ENCODE data around the gene RSBN1L.

RSBN1L gene

GRCh38 chr7:77664715-77665114, 31.5 kb upstream of the RSBN1L start:
- TF ChIP-seq ZNF384 (IDR thresholded peaks at IDR 0.05) (no peak), SP1 (IDR thresholded peaks at IDR 0.05) (no peak), HDGF (IDR thresholded peaks at IDR 0.05; ENCODE audit: borderline replicate concordance) (no peak), LEF1 (IDR thresholded peaks at IDR 0.05; ENCODE audit: borderline replicate concordance) (no peak), CTBP1 (IDR thresholded peaks at IDR 0.05; ENCODE audit: borderline replicate concordance) (no peak), NFRKB (IDR thresholded peaks at IDR 0.05) (no peak), FOXM1 (IDR thresholded peaks at IDR 0.05; ENCODE audit: borderline replicate concordance) (no peak), TARDBP (IDR thresholded peaks at IDR 0.05) (no peak), PKNOX1 (IDR thresholded peaks at IDR 0.05) (no peak)
- no peak for DNase-seq (ENCODE audit: extremely low spot score)
- ChIA-PET POLR2A (no interaction called here), CTCF (interaction anchor here (1.3 kb wide), 1 partner anchor 13 kb away, joined by 3 read pairs; no protein-coding TSS in a partner anchor)

GRCh38 chr7:77665161-77665560, 31.1 kb upstream of the RSBN1L start:
- POLR2A ChIA-PET = no interaction called here
- TF ChIP-seq SUZ12 (IDR thresholded peaks at IDR 0.05) = no peak
- TF ChIP-seq LEF1 (IDR thresholded peaks at IDR 0.05; ENCODE audit: borderline replicate concordance) = no peak
- no peak for TF ChIP-seq L3MBTL2 (conservative IDR thresholded peaks at IDR 0.05)
- no peak for TF ChIP-seq SP1 (IDR thresholded peaks at IDR 0.05)
- TF ChIP-seq CTBP1 (IDR thresholded peaks at IDR 0.05; ENCODE audit: borderline replicate concordance) = no peak
- CTCF ChIA-PET = interaction anchor here (0.6 to 1.3 kb wide), 2 partner anchors 14 to 109 kb away, joined by 3 to 4 read pairs; no protein-coding TSS in a partner anchor
- DNase-seq (ENCODE audit: extremely low spot score) = no peak

- ChIA-PET POLR2A (no interaction called here), CTCF (no interaction called here)
- TF ChIP-seq ZNF384 (IDR thresholded peaks at IDR 0.05) = no peak
- DNase-seq (ENCODE audit: extremely low spot score) = no peak
Measured at GRCh38 chr7:77667459-77668086, 28.7 kb upstream of the RSBN1L start.

GRCh38 chr7:77674878-77675277, 21.4 kb upstream of the RSBN1L start:
- CTCF ChIA-PET = interaction anchor here (0.6 to 0.7 kb wide), 2 partner anchors 16 to 23 kb away, joined by 3 read pairs; no protein-coding TSS in a partner anchor
- DNase-seq (ENCODE audit: extremely low spot score) = no peak
- POLR2A ChIA-PET = no interaction called here
- TF ChIP-seq FOXM1 (IDR thresholded peaks at IDR 0.05; ENCODE audit: borderline replicate concordance) = no peak
- TF ChIP-seq BHLHE40 (IDR thresholded peaks at IDR 0.05; ENCODE audit: borderline replicate concordance) = no peak
- TF ChIP-seq L3MBTL2 (conservative IDR thresholded peaks at IDR 0.05) = no peak
- TF ChIP-seq ARNT (IDR thresholded peaks at IDR 0.05) = no peak
- TF ChIP-seq SP1 (IDR thresholded peaks at IDR 0.05) = no peak
- no peak for TF ChIP-seq SUZ12 (IDR thresholded peaks at IDR 0.05)
- TF ChIP-seq PKNOX1 (IDR thresholded peaks at IDR 0.05) = no peak
- no peak for TF ChIP-seq NFRKB (IDR thresholded peaks at IDR 0.05)
- no peak for TF ChIP-seq FOXK2 (IDR thresholded peaks at IDR 0.05)
- TF ChIP-seq LEF1 (IDR thresholded peaks at IDR 0.05; ENCODE audit: borderline replicate concordance) = no peak
- no peak for TF ChIP-seq ZNF384 (IDR thresholded peaks at IDR 0.05)

- TF ChIP-seq FOXK2 (IDR thresholded peaks at IDR 0.05) (no peak), CTBP1 (IDR thresholded peaks at IDR 0.05; ENCODE audit: borderline replicate concordance) (no peak), ELF4 (IDR thresholded peaks at IDR 0.05) (no peak), FOXA1 (IDR thresholded peaks at IDR 0.05) (no peak), HDGF (IDR thresholded peaks at IDR 0.05; ENCODE audit: borderline replicate concordance) (no peak), FOXM1 (IDR thresholded peaks at IDR 0.05; ENCODE audit: borderline replicate concordance) (no peak), SUZ12 (IDR thresholded peaks at IDR 0.05) (no peak), ZNF384 (IDR thresholded peaks at IDR 0.05) (no peak), SP1 (IDR thresholded peaks at IDR 0.05) (no peak), ARNT (IDR thresholded peaks at IDR 0.05) (no peak), NFRKB (IDR thresholded peaks at IDR 0.05) (no peak), PKNOX1 (IDR thresholded peaks at IDR 0.05) (no peak), L3MBTL2 (conservative IDR thresholded peaks at IDR 0.05) (no peak), LEF1 (IDR thresholded peaks at IDR 0.05; ENCODE audit: borderline replicate concordance) (no peak), BHLHE40 (IDR thresholded peaks at IDR 0.05; ENCODE audit: borderline replicate concordance) (no peak), TARDBP (IDR thresholded peaks at IDR 0.05) (no peak)
- ChIA-PET POLR2A (no interaction called here), CTCF (no interaction called here)
- no peak for DNase-seq (ENCODE audit: extremely low spot score)
Measured at GRCh38 chr7:77679608-77680007, 16.7 kb upstream of the RSBN1L start.

- TF ChIP-seq LEF1 (IDR thresholded peaks at IDR 0.05; ENCODE audit: borderline replicate concordance) (no peak), NFRKB (IDR thresholded peaks at IDR 0.05) (no peak), ARNT (IDR thresholded peaks at IDR 0.05) (no peak), FOXA1 (IDR thresholded peaks at IDR 0.05) (no peak), L3MBTL2 (conservative IDR thresholded peaks at IDR 0.05) (no peak), CTBP1 (IDR thresholded peaks at IDR 0.05; ENCODE audit: borderline replicate concordance) (no peak), FOXK2 (IDR thresholded peaks at IDR 0.05) (no peak), ZNF384 (IDR thresholded peaks at IDR 0.05) (no peak)
- DNase-seq (ENCODE audit: extremely low spot score) = no peak
- ChIA-PET POLR2A (no interaction called here), CTCF (no interaction called here)
Measured at GRCh38 chr7:77680266-77680665, 16.0 kb upstream of the RSBN1L start.

GRCh38 chr7:77684030-77684429, 12.2 kb upstream of the RSBN1L start:
- ChIA-PET POLR2A (interaction anchor here (1.2 kb wide), 1 partner anchor 12 kb away, joined by 6 read pairs; no protein-coding TSS in a partner anchor), CTCF (no interaction called here)
- DNase-seq (ENCODE audit: extremely low spot score) = no peak
- TF ChIP-seq HDGF (IDR thresholded peaks at IDR 0.05; ENCODE audit: borderline replicate concordance) (no peak), L3MBTL2 (conservative IDR thresholded peaks at IDR 0.05) (no peak; the same call in 1 of the 2 replicates), LEF1 (IDR thresholded peaks at IDR 0.05; ENCODE audit: borderline replicate concordance) (no peak), SUZ12 (IDR thresholded peaks at IDR 0.05) (no peak), SP1 (IDR thresholded peaks at IDR 0.05) (no peak), ELF4 (IDR thresholded peaks at IDR 0.05) (no peak), BHLHE40 (IDR thresholded peaks at IDR 0.05; ENCODE audit: borderline replicate concordance) (no peak), NFRKB (IDR thresholded peaks at IDR 0.05) (no peak), FOXA1 (IDR thresholded peaks at IDR 0.05) (no peak)

Measured in HEK293T (cell line).